ENCODE measurements around the gene CARD14. TPM values are rescaled to one million over a fixed set of nuclear protein-coding genes. Genes with fewer than 3 reads are reported as not detected.
A peak's percentile ranks its signal among the peaks of the same experiment; 100 is the strongest.

The CARD14 gene
- total and polyA plus RNA-seq, 2 of the 13 experiments (the other 11 are each of a cell fraction or from before 2014, with no cell fraction given): 0.11 TPM; not detected in 1

DNA sequence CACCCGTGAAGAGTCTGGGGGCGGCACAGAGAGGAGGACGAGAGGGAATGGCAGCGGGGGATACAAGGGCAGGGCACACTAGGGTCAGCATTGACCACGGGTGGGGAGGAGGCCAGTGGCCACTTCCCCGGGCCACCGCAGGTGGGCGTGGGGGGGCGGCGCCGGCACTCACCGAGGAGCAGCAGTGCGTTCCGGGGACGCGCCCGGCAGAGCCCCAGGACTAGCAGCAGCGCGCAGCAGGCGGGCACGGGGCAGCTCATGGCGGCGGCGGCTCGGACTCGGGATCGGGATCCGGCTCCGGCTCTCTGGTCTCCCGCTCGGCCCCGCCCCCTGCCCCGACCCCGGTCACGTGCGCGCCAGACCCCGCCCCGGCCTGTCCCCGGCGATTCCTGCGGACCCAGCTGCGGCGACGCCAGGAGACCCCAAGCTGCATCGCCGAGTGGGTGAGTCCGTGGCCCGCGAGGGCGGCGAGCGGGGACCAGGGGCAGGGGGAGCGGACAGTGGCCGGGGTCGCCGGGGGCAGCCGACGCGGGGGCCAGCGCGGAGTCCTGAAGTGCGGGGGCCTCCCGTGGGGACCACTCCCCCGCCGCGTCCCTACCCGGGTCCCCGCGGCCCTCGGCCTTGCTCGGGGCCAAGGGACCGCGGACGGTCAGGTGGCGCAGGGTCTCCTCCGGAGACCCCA is 50.4 kb downstream of the CARD14 start, which contains the start of the genes SGSH and SLC26A11 (continued):
- TF ChIP-seq, protein P1, sequence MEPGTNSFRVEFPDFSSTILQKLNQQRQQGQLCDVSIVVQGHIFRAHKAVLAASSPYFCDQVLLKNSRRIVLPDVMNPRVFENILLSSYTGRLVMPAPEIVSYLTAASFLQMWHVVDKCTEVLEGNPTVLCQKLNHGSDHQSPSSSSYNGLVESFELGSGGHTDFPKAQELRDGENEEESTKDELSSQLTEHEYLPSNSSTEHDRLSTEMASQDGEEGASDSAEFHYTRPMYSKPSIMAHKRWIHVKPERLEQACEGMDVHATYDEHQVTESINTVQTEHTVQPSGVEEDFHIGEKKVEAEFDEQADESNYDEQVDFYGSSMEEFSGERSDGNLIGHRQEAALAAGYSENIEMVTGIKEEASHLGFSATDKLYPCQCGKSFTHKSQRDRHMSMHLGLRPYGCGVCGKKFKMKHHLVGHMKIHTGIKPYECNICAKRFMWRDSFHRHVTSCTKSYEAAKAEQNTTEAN (CRISPR knock-in tag; conservative IDR thresholded peaks at IDR 0.05): no peak
- TF ChIP-seq, protein P2, sequence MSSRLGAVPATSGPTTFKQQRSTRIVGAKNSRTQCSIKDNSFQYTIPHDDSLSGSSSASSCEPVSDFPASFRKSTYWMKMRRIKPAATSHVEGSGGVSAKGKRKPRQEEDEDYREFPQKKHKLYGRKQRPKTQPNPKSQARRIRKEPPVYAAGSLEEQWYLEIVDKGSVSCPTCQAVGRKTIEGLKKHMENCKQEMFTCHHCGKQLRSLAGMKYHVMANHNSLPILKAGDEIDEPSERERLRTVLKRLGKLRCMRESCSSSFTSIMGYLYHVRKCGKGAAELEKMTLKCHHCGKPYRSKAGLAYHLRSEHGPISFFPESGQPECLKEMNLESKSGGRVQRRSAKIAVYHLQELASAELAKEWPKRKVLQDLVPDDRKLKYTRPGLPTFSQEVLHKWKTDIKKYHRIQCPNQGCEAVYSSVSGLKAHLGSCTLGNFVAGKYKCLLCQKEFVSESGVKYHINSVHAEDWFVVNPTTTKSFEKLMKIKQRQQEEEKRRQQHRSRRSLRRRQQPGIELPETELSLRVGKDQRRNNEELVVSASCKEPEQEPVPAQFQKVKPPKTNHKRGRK (CRISPR knock-in tag; IDR thresholded peaks at IDR 0.05): 0 out of 2 replicates have a peak, but pooled peaks have one; percentile 48
- TF ChIP-seq ZNF567 (CRISPR knock-in tag; IDR thresholded peaks at IDR 0.05; ENCODE audit: borderline replicate concordance) (0 out of 2 replicates have a peak, but pooled peaks have one; percentile 82), CBFB (CRISPR knock-in tag; IDR thresholded peaks at IDR 0.05) (peak; percentile 26; the same call in 1 of the 2 replicates), HMGA1 (CRISPR knock-in tag; conservative IDR thresholded peaks at IDR 0.05) (no peak), RFX5 (IDR thresholded peaks at IDR 0.05; ENCODE audit: low read depth, low read length) (no peak), BORCS8-MEF2B (CRISPR knock-in tag; IDR thresholded peaks at IDR 0.05) (peak; percentile 46; the same call in 1 of the 2 replicates), SSRP1 (CRISPR knock-in tag; IDR thresholded peaks at IDR 0.05) (no peak), ZNF768 (CRISPR knock-in tag; IDR thresholded peaks at IDR 0.05) (peak; percentile 67; the same call in 1 of the 2 replicates), FOSL2 (CRISPR knock-in tag; IDR thresholded peaks at IDR 0.05) (no peak), FOXM1 (CRISPR knock-in tag; IDR thresholded peaks at IDR 0.05) (no peak), CHCHD3 (CRISPR knock-in tag; IDR thresholded peaks at IDR 0.05) (0 out of 2 replicates have a peak, but pooled peaks have one; percentile 28), RXRB (CRISPR knock-in tag; IDR thresholded peaks at IDR 0.05; ENCODE audit: borderline replicate concordance) (no peak)
- TF ChIP-seq, protein P3, sequence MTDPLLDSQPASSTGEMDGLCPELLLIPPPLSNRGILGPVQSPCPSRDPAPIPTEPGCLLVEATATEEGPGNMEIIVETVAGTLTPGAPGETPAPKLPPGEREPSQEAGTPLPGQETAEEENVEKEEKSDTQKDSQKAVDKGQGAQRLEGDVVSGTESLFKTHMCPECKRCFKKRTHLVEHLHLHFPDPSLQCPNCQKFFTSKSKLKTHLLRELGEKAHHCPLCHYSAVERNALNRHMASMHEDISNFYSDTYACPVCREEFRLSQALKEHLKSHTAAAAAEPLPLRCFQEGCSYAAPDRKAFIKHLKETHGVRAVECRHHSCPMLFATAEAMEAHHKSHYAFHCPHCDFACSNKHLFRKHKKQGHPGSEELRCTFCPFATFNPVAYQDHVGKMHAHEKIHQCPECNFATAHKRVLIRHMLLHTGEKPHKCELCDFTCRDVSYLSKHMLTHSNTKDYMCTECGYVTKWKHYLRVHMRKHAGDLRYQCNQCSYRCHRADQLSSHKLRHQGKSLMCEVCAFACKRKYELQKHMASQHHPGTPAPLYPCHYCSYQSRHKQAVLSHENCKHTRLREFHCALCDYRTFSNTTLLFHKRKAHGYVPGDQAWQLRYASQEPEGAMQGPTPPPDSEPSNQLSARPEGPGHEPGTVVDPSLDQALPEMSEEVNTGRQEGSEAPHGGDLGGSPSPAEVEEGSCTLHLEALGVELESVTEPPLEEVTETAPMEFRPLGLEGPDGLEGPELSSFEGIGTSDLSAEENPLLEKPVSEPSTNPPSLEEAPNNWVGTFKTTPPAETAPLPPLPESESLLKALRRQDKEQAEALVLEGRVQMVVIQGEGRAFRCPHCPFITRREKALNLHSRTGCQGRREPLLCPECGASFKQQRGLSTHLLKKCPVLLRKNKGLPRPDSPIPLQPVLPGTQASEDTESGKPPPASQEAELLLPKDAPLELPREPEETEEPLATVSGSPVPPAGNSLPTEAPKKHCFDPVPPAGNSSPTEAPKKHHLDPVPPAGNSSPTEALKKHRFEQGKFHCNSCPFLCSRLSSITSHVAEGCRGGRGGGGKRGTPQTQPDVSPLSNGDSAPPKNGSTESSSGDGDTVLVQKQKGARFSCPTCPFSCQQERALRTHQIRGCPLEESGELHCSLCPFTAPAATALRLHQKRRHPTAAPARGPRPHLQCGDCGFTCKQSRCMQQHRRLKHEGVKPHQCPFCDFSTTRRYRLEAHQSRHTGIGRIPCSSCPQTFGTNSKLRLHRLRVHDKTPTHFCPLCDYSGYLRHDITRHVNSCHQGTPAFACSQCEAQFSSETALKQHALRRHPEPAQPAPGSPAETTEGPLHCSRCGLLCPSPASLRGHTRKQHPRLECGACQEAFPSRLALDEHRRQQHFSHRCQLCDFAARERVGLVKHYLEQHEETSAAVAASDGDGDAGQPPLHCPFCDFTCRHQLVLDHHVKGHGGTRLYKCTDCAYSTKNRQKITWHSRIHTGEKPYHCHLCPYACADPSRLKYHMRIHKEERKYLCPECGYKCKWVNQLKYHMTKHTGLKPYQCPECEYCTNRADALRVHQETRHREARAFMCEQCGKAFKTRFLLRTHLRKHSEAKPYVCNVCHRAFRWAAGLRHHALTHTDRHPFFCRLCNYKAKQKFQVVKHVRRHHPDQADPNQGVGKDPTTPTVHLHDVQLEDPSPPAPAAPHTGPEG (CRISPR knock-in tag; IDR thresholded peaks at IDR 0.05): no peak
- TF ChIP-seq, protein P4, sequence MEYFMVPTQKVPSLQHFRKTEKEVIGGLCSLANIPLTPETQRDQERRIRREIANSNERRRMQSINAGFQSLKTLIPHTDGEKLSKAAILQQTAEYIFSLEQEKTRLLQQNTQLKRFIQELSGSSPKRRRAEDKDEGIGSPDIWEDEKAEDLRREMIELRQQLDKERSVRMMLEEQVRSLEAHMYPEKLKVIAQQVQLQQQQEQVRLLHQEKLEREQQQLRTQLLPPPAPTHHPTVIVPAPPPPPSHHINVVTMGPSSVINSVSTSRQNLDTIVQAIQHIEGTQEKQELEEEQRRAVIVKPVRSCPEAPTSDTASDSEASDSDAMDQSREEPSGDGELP (IDR thresholded peaks at IDR 0.05; ENCODE audit: borderline replicate concordance, low read depth): peak; percentile 43; the same call in 1 of the 2 replicates
- TF ChIP-seq, protein P5, sequence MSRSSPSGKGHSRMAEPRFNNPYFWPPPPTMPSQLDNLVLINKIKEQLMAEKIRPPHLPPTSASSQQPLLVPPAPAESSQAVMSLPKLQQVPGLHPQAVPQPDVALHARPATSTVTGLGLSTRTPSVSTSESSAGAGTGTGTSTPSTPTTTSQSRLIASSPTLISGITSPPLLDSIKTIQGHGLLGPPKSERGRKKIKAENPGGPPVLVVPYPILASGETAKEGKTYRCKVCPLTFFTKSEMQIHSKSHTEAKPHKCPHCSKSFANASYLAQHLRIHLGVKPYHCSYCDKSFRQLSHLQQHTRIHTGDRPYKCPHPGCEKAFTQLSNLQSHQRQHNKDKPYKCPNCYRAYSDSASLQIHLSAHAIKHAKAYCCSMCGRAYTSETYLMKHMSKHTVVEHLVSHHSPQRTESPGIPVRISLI (CRISPR knock-in tag; IDR thresholded peaks at IDR 0.05; ENCODE audit: borderline replicate concordance): no peak
- TF ChIP-seq, protein P6, sequence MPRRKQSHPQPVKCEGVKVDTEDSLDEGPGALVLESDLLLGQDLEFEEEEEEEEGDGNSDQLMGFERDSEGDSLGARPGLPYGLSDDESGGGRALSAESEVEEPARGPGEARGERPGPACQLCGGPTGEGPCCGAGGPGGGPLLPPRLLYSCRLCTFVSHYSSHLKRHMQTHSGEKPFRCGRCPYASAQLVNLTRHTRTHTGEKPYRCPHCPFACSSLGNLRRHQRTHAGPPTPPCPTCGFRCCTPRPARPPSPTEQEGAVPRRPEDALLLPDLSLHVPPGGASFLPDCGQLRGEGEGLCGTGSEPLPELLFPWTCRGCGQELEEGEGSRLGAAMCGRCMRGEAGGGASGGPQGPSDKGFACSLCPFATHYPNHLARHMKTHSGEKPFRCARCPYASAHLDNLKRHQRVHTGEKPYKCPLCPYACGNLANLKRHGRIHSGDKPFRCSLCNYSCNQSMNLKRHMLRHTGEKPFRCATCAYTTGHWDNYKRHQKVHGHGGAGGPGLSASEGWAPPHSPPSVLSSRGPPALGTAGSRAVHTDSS (CRISPR knock-in tag; conservative IDR thresholded peaks at IDR 0.05): no peak
